HEK293 (cell line): ENCODE data around the gene CPE.

Experiments used
- BCL6B ChIP-seq: fragments of 450-650 bp; formaldehyde crosslinking; IDR thresholded peaks from 2 replicates; pipeline ENCODE4 v1.5.1; 2017; ENCODE audit warnings: missing biosample characterization, missing genetic modification characterization
- ELK4 ChIP-seq: IDR thresholded peaks from 2 replicates; pipeline ENCODE4 v1.6.1; 2011; ENCODE audit warnings: mild to moderate bottlenecking, low read depth, low read length, borderline replicate concordance
- OSR2 ChIP-seq: fragments of 450-650 bp; formaldehyde crosslinking; IDR thresholded peaks from 2 replicates; pipeline ENCODE4 v1.5.1; 2016; ENCODE audit warnings: missing biosample characterization, missing genetic modification characterization
- ZBTB10 ChIP-seq: fragments of 450-650 bp; formaldehyde crosslinking; IDR thresholded peaks from 2 replicates; pipeline ENCODE4 v1.5.1; 2016; ENCODE audit warnings: missing biosample characterization, missing genetic modification characterization
- ZNF280C ChIP-seq: fragments of 450-650 bp; formaldehyde crosslinking; IDR thresholded peaks from 2 replicates; pipeline ENCODE4 v1.5.1; 2016; ENCODE audit warnings: missing biosample characterization, missing genetic modification characterization
- ZNF324 ChIP-seq: fragments of 450-650 bp; formaldehyde crosslinking; IDR thresholded peaks from 2 replicates; pipeline ENCODE4 v1.5.1; 2016; ENCODE audit warnings: missing biosample characterization, missing genetic modification characterization
- ZNF354C ChIP-seq: fragments of 450-650 bp; formaldehyde crosslinking; IDR thresholded peaks from 2 replicates; pipeline ENCODE4 v1.5.1; 2016; ENCODE audit warnings: missing biosample characterization, missing genetic modification characterization, low read depth, borderline replicate concordance
- ZNF785 ChIP-seq: fragments of 450-650 bp; formaldehyde crosslinking; IDR thresholded peaks from 2 replicates; pipeline ENCODE4 v1.5.1; 2016; ENCODE audit warnings: missing biosample characterization, missing genetic modification characterization
- TF ChIP-seq, protein P1 (sequence below): fragments of 450-650 bp; formaldehyde crosslinking; IDR thresholded peaks from 2 replicates; pipeline ENCODE4 v1.5.1; 2016; ENCODE audit warnings: missing biosample characterization, missing genetic modification characterization
- TF ChIP-seq, protein P2 (sequence below): sonication (generic); formaldehyde crosslinking; IDR thresholded peaks from 2 replicates; pipeline ENCODE4 v1.8.1; 2022; ENCODE audit warnings: mild to moderate bottlenecking, moderate library complexity, missing genetic modification reagents
- TF ChIP-seq, protein P3 (sequence below): fragments of 450-650 bp; formaldehyde crosslinking; IDR thresholded peaks from 2 replicates; pipeline ENCODE4 v1.5.1; 2016; ENCODE audit warnings: missing biosample characterization, missing genetic modification characterization, borderline replicate concordance
- TF ChIP-seq, protein P4 (sequence below): fragments of 450-650 bp; formaldehyde crosslinking; IDR thresholded peaks from 2 replicates; pipeline ENCODE4 v1.5.1; 2016; ENCODE audit warnings: missing biosample characterization, missing genetic modification characterization

GRCh38 chr4:165415910-165416309, 37.1 kb downstream of the CPE start:
- TF ChIP-seq, protein P1, sequence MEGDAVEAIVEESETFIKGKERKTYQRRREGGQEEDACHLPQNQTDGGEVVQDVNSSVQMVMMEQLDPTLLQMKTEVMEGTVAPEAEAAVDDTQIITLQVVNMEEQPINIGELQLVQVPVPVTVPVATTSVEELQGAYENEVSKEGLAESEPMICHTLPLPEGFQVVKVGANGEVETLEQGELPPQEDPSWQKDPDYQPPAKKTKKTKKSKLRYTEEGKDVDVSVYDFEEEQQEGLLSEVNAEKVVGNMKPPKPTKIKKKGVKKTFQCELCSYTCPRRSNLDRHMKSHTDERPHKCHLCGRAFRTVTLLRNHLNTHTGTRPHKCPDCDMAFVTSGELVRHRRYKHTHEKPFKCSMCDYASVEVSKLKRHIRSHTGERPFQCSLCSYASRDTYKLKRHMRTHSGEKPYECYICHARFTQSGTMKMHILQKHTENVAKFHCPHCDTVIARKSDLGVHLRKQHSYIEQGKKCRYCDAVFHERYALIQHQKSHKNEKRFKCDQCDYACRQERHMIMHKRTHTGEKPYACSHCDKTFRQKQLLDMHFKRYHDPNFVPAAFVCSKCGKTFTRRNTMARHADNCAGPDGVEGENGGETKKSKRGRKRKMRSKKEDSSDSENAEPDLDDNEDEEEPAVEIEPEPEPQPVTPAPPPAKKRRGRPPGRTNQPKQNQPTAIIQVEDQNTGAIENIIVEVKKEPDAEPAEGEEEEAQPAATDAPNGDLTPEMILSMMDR (tag by site-specific recombination): no peak
- TF ChIP-seq, protein P2, sequence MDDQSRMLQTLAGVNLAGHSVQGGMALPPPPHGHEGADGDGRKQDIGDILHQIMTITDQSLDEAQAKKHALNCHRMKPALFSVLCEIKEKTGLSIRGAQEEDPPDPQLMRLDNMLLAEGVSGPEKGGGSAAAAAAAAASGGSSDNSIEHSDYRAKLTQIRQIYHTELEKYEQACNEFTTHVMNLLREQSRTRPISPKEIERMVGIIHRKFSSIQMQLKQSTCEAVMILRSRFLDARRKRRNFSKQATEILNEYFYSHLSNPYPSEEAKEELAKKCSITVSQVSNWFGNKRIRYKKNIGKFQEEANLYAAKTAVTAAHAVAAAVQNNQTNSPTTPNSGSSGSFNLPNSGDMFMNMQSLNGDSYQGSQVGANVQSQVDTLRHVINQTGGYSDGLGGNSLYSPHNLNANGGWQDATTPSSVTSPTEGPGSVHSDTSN: no peak
- TF ChIP-seq ZNF785 (no peak), ELK4 (no peak), ZBTB10 (tag by site-specific recombination) (no peak), OSR2 (tag by site-specific recombination) (no peak), ZNF280C (tag by site-specific recombination) (no peak), ZNF354C (no peak), BCL6B (tag by site-specific recombination) (no peak), ZNF324 (tag by site-specific recombination) (no peak)
- TF ChIP-seq, protein P3, sequence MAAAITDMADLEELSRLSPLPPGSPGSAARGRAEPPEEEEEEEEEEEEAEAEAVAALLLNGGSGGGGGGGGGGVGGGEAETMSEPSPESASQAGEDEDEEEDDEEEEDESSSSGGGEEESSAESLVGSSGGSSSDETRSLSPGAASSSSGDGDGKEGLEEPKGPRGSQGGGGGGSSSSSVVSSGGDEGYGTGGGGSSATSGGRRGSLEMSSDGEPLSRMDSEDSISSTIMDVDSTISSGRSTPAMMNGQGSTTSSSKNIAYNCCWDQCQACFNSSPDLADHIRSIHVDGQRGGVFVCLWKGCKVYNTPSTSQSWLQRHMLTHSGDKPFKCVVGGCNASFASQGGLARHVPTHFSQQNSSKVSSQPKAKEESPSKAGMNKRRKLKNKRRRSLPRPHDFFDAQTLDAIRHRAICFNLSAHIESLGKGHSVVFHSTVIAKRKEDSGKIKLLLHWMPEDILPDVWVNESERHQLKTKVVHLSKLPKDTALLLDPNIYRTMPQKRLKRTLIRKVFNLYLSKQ (tag by site-specific recombination): no peak
- TF ChIP-seq, protein P4, sequence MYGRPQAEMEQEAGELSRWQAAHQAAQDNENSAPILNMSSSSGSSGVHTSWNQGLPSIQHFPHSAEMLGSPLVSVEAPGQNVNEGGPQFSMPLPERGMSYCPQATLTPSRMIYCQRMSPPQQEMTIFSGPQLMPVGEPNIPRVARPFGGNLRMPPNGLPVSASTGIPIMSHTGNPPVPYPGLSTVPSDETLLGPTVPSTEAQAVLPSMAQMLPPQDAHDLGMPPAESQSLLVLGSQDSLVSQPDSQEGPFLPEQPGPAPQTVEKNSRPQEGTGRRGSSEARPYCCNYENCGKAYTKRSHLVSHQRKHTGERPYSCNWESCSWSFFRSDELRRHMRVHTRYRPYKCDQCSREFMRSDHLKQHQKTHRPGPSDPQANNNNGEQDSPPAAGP (tag by site-specific recombination): no peak
